Neural cell (in vitro differentiated cells): Measurements from ENCODE around the gene SDF2.

Experiments
- CTCF ChIP-seq: fragments of 450-650 bp; IDR thresholded peaks from 2 replicates; pipeline ENCODE4 v1.5.1; 2014; ENCODE audit warnings: antibody characterized with exemption, mild to moderate bottlenecking, moderate library complexity; ENCODE audit not compliant: poor library complexity, severe bottlenecking
- EP300 ChIP-seq: fragments of 450-650 bp; conservative IDR thresholded peaks from 2 replicates; pipeline ENCODE4 v1.6.1; 2014; ENCODE audit warnings: antibody characterized with exemption, mild to moderate bottlenecking, moderate library complexity; ENCODE audit not compliant: poor library complexity, severe bottlenecking
- EZH2 ChIP-seq: fragments of 200-600, 300-800 bp; shearing (Covaris generic), sonication (generic); IDR thresholded peaks from 2 replicates; pipeline ENCODE4 v1.6.1; 2014; ENCODE audit warnings: antibody characterized with exemption, low read length, borderline replicate concordance, mild to moderate bottlenecking; ENCODE audit not compliant: insufficient read depth, poor library complexity, severe bottlenecking
- MXI1 ChIP-seq: fragments of 450-650 bp; conservative IDR thresholded peaks from 2 replicates; pipeline ENCODE4 v1.6.1; 2014; ENCODE audit warnings: antibody characterized with exemption, mild to moderate bottlenecking; ENCODE audit not compliant: poor library complexity, severe bottlenecking
- POLR2AphosphoS5 ChIP-seq: IDR thresholded peaks from 2 replicates; pipeline ENCODE4 v1.6.1; 2012
- REST ChIP-seq: IDR thresholded peaks from 2 replicates; pipeline ENCODE4 v1.6.1; 2012; ENCODE audit warnings: borderline replicate concordance
- SMC3 ChIP-seq: fragments of 450-650 bp; conservative IDR thresholded peaks from 2 replicates; pipeline ENCODE4 v1.6.1; 2014; ENCODE audit warnings: antibody characterized with exemption, mild to moderate bottlenecking, moderate library complexity; ENCODE audit not compliant: poor library complexity
- TAF1 ChIP-seq: IDR thresholded peaks from 2 replicates; pipeline ENCODE4 v1.6.1; 2012; ENCODE audit warnings: low read depth

GRCh38 chr17:28706471-28707338, 45.0 kb upstream of the SDF2 start:
- TF ChIP-seq MXI1 (no peak), CTCF (no peak), EP300 (no peak), POLR2AphosphoS5 (no peak), REST (no peak), EZH2 (no peak), TAF1 (no peak), SMC3 (no peak)
